Kidney tubule cell (primary cell): Measurements from ENCODE around the gene PRSS58.

Source experiments
- DNase-seq: peaks from one replicate; pipeline ENCODE4 v3.0.0-alpha.2; 2018; ENCODE audit warnings: low spot score

The PRSS58 gene, protein sequence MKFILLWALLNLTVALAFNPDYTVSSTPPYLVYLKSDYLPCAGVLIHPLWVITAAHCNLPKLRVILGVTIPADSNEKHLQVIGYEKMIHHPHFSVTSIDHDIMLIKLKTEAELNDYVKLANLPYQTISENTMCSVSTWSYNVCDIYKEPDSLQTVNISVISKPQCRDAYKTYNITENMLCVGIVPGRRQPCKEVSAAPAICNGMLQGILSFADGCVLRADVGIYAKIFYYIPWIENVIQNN

DNA sequence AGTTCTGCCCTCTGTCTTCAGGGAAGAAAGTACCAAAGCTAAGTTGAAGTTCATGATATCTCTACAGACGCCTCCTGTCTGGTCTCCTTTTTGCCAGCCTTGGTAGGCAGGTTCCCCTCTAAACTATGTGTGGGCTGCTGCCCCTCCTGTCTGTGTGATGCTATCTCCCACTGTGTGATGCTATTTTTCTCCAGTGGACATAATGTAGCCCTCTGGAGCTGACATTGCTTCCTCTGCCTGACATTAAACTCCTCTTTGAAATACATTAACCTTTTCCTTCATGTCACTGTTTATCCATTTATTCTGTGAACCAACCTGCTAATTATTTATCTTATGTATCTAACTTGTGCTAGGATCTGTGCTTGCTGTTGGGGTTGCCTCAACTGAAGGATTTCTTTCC lies at the start of gene PRSS58:
TSS of gene PRSS58 (minus strand) at position 101 of the 400 bp plus-strand sequence. CDS start 351 bp downstream, outside the sequence.
- no peak for DNase-seq

DNA sequence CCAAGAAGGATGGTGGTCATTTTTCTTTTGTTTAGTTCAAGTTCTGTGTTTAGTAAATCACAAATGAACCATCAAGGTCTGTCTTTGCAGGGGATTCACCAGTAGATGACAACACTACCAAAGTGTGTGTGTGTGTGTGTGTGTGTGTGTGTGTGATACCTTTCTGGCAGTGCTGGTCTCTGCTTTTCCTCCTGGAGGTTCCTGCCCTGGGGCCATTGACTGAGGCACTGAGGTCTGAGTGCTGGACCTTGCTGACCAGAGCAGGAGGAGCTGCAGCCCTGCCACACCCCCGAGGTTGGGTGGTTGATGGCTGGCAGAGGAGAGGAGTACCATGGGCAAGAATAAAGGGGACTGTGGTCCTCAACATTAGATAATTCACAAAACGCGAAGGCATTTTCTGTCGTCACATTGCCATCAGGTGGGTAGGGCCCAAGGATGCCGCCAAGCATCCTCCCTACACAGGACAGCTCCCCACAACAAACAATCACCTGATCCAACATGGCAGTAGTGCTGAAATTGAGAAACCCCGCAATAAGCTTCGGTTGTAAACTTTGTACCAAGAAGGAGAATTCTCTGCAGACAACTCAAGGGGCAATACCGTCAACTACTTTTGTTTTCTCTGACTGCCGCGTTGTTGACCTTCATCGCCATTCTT lies 49.5 kb upstream of the PRSS58 start:
- DNase-seq: no peak

DNA sequence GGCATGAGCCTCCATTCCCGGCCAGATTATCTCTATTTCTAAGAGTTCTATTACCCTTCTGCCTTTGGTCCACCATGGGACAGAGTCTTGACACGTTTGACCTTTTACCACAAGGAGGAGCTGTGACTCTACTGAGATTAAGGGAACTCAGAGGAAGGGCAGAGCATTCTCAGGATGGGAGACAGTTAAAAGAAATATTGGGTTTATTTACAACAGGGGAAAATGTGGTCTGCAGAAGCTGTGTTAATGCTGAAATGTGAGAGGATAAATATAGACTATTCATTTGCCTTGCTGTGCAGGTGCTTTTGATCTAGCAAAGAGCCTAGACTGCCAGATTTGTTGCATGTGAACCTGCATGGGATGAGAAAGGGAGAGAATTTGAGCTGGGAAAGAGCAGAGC lies 45.8 kb upstream of the PRSS58 start:
- peak; percentile 40 for DNase-seq

DNA sequence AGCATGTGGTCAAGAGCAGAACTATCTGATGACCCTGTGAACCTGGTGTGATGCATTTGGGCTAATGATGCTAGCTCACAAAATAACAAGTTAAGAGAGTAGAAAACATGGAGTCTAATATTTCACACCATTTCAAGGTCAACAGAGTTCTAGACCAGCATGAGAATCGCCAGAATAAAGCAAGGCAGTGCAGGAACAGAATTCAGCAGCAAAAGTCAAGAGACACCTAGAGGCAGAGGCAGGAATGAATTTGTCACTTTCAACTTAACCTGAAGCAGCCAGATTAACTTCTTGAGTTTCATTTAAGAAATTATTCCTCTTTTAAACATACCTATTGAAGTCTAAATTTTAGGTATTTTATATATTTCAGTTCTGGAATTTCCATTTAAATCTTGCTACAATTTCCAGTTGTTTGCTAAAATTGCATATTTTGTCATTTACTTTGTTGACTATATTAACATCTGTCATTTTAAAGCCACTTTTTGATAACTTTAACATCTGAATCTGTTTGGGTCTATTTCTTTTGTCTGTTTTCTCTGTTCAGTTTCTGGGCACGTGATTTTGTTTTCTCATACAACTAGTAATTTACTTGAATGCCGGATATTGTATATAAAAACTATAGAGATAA lies 44.2 kb upstream of the PRSS58 start:
- DNase-seq: peak; percentile 34

DNA sequence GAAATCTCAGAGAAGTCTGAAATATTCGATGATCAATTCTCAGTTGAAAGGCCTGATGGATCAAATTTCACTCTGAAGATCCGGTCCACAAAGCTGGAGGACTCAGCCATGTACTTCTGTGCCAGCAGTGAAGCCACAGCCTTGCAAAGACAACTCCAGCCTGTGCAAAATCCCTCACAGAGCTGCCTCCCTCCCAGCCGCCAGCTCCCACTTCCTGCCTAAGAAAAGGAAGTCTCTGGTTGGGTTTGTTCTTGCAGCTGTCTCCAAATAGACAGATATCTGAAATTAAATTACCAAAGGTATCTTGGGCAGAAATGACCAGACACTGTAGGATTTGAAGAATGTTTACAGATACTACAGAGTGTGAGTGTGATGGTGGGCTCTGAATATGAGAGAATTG lies 43.4 kb upstream of the PRSS58 start:
- no peak for DNase-seq

DNA sequence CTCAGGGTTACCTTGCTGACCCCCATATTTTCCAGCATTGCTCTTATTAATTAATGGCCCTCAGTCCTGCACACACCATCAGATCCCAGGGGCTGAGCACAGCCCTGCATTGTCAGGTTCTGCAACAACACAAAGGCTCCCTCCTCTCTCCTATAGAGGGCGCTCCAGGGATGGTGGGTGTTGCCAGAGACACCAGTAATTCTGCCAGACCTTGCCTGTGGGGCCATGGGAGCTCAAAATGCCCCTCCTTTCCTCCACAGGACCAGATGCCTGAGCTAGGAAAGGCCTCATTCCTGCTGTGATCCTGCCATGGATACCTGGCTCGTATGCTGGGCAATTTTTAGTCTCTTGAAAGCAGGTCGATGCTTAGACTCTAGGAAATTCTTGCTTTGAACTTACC lies 42.8 kb upstream of the PRSS58 start:
- no peak for DNase-seq

DNA sequence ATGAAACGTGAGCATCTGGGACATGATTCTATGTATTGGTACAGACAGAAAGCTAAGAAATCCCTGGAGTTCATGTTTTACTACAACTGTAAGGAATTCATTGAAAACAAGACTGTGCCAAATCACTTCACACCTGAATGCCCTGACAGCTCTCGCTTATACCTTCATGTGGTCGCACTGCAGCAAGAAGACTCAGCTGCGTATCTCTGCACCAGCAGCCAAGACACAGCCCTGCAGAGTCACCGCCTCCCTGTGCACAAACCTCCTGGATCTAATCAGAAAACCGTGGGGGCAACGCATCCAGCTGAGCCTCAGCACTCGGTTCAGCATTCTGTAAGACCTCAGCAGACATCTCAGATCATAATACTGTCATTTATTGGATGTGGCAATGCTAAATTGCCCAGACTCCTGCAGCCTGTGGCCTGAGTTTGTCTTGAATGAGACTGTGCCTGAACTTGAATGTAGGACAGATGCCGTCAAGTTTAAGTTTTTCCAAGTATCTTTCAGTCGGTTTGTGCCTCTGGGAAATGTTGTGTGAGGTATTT lies 41.5 kb upstream of the PRSS58 start:
- peak; percentile 9 for DNase-seq

DNA sequence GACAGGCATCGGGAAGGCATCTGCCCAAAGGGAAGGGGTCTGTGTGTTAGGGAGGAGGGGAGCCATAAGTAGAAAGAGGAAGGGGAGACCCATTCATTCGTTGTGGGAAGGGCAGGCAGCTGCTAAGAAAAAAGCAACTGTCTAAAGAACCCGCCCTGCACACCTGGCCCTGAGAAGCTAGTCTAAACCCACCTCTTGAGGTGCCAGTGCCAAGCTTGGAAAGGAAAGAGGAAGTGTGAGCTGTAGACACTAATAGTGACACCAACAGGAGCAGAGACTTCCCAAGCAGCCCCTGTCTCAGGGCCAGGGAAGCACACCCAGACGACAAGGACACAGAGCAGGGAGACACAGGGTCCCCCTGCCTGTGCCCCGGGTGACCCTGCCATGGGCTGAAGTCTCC lies 40.8 kb upstream of the PRSS58 start:
- DNase-seq: no peak

DNA sequence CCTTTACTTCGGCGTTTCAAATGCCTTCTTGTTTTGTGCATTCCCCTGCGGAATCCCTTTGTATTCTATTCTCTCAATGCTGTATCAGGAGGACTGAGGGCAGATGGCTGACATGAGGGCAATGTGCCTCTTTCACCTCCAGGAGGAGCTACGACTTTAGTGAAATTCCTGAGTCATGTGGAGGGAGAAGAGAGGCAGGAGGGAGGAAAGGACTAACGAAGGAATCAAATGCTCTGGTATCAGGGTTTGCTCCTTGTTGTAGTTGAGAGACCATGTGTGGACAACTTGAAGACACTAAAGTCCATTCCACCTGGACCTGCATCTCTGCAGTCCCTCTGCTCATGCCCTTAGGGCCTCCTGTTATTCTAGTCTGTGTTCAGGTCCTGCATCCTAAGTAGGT lies 40.2 kb upstream of the PRSS58 start:
- peak; percentile 37 for DNase-seq

DNA sequence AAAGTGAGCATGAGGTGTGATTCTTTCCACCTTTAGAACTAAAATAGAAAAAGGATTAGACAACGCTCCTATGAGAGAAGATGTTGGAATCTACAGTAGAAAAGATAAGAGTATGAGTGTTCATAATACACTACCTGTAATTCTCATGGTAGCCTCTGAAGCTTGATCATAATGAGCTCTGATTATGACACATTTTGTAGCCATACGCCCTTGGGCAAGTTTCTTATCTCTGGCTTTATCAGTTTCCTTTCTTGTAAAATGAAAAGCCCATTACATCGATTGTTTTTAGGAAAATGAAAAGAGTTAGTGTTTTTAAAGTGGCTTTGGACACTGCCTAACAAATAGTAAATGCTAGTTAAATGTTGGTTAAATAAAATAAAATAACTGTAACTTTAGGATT lies 22.4 kb upstream of the PRSS58 start:
- no peak for DNase-seq

DNA sequence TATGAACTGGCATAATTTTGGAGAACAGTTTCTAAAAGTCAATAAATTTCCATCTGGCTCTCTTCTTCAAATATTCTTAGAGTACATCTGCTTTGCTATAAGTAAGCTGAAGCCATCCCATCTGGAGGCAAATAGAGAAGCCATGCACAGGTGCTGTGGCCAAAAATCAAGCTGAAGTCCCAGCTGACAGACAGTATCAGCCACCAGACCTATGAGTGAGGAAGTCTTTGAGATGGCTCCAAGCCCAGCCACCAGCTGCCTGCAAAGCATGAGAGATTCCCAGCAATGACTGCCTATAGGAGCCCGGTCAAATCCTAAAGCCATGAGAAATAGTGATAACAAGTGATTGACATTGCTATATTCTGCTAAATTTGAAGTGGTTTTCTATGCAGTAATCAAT lies 21.7 kb upstream of the PRSS58 start:
- no peak for DNase-seq

DNA sequence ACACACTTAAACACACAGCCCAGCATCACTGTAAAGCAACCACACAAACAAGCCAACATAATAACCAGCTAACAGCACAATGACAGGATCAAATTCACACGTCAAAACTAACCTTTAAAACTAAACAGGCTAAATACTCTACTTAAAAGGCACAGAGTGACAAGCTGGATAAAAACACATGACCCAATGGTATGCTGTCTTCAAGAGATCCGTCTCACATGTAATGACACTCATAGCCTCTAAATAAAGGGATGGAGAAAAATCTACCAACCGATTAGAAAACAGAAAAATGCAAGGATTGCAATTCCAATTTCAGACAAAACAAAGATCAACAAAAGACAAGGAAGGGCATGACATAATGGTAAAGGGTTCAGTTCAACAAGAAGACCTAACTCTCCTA lies 17.2 kb upstream of the PRSS58 start:
- no peak for DNase-seq

DNA sequence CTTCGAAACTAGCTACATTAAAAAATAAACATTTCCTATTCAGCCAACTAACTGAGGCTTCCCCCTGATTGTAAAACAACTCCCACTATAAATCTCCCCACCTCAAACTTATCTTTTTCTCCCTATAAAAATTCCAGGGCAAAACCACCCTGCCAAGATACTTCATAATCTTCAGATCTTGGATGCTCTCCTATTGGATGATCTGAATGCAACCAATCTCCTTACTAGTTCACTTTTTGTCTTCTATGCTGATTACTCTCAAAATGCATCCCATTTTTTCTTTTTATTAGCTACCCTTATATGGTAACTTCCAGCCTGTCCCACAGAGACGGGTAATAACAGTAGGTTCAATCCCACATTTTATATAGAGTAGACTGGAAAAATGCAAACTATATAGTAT lies 15.0 kb upstream of the PRSS58 start:
- DNase-seq: no peak

DNA sequence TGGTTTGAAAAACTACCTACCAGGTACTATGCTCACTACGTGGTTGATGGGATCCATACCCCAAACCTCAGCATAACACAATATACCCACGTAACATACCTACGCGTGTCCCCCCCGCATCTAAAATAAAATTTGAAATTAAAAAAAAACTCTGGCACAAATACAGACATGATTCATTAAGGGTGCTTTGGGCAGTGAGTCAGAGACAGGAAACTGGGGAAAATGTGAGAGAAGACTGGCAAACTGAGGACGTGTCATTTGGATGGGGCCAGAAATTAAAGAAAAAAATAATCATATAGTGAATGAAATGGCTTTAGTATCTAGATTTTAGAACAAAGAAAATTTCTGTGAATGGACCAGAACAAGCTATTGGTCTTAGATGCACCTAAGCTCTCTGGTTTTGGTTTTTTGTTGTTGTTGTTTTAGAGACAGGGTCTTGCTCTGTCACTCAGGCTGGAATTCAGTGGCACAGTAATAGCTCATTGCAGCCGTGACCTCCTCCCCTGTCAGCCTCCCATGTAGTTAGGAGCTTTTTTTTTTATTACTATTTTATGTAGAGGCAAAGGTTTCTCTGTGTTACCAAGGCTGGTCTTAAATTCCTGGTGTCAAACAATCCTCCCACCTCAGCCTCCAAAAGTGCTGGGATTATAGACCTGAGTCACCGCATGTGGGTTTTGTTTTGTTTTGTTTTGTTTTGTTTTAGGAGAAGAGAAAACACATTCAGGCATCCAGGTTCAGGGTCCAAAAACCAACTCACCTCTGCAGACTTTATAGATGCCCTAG lies 5.9 kb upstream of the PRSS58 start:
- peak; percentile 57 for DNase-seq

DNA sequence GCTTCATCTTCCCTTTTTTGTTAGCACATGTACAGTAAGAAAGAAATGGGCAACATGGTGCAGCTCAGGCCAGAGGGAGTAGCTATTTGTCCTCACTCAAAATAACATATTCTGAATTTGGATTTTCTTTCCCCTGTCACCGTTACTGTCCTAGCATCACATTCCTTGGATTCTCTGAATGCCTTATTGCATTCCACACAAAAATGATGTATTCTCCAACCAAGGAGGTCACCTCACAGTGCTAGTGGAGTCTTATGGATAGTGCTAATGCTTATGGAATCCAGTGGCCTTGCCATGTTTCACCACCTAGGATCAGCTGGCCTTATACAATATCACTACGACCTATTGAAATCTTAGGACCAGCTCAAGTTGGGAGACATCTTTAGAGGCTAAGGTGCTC lies 7.2 kb downstream of the PRSS58 start:
- peak; percentile 57 for DNase-seq

DNA sequence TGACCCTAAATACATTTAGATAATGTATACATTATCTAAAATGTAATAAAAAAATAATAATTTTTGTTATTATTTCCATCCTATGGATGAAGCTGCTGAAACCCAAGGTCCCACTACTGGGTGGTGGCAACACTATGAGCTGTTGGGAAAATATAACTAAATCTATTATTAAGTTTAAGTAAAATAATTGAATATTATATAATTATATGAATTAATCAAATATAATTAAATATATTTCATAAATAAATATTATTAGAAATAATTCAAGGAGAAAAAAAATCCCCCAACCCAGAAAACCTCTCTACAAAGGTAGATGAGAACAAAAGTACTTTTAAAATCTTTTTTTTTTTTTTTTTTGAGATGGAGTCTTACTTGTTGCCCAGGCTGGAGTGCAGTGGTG lies 7.9 kb downstream of the PRSS58 start:
- no peak for DNase-seq

DNA sequence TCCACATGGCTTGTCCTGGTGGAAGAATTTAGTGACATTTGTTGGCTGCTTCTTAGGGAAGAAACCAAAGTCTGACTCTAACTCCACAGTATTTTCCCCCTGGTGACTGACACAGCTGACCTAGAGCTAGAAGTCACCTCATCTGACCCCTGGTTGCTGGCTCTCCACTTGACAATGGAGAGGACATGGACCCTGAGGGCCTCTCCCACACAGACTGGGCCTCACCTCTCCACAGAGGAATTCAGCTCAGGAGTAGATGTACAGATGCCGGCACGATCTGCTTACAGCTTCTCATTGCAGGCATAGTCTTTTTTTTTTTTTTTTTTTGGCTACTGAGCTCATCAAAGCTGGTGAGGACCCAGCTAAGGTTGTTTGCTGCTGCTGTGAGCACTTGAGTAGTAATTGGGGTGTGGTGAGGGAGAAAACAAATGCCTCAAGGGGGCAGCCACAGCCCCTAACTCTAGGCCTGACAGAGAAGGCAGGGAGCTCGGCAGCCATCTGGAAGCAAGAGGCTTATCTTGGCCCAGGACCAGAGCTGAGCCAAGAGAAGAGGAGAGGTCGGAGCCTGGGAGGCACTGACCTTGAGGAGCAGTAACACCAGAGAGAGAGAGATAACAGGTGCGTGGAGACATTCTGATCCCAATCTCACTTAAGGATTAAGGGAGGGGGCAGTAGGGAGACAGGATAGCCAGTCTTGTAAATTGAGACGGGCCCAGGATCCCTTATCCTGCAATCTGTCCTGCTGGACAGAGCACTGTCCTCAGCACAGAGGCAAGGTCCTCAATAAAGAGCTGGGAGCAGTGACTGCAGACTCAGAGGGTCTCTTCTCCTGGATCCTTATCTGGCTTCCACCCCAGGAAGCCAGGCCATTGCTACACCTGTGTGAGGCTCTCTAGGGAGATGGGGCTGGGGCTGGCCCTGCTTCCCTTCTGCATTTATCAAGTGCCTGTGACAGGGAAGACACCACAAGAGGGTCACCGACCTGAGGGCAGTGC lies 9.4 kb downstream of the PRSS58 start:
- DNase-seq: no peak

DNA sequence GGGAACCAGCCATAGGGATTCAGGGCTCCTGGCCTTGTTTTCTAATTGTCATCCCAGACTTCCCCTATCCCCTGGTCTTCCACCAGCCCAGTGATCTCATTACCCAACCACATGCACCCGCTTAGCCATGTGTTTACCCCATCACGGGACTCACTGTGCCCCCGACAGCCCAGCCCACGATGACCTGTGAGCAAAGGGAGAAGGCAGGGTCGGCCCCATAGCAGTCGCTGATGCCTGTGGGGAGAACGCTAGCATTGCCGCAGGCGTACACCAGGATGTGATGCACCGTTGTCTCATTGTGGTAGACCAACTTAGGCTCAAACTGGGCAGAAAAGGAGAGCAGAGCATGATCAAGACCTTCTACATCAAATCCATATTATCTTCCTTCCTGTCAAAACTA lies 14.0 kb downstream of the PRSS58 start:
- DNase-seq: no peak

DNA sequence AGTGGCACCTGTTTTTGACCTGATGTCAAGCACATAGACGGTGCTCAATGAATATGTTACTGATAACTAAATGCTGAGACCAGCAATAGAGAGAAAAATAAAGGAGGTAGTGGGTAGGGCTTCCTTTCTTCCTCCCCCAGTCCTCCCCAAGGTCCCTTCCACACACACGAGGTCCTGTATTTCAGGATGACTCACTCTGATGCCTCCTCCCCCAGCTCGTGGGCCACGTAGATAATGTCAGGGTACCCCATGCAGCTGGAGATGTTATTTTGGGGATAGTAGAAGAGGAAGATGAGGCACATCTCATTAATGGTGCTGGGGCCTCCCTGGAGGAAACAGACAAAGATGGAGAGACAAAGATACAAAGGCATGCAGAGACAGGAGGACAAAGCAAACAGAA lies 17.3 kb downstream of the PRSS58 start:
- DNase-seq: no peak

DNA sequence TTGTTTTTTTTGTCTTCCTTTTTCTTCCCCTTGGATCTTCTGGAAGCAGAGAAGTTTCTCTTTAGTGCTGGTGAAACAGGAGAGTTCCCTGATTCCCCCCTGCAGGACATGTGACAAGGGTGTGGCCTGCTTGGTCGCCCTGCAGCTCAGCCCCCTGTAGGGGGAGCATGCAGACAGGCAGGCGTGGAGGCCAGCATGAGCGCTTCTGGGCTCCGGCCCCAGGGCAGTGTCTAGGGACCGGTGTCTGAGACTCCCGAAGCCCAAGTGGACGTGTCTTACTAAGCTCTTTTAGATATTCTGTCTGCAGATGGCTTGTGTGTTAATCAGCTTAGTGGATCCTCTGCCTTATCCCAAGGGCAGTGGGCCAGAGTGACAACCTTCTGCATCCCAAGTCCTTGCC lies 26.1 kb downstream of the PRSS58 start:
- DNase-seq: peak; percentile 6

DNA sequence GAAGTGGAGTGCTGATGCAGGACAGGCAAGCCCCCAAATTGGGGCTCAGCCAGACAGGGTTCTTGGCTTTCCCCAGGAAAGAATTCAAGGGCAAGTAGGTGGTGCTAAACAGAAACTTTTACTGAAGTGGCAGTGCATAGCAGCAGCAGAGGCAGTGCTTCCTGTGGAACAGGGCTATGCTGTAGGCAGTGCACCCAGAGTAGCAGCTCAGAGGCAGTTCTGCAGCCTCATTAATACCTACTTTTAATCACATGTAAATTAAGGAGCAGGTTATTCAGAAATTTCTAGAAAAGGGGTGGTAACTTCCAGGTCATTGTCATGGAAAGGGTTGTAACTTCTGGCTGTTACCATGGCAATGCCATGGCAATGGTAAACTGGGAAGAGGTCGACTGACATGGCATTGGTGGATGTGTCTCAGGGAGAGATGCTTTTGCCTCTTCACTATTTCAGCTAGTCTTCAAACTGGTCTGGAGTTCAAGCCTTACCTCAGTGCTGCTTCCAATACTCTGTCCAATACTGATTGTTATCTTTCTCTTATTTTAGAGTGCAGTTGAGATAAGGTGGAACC lies 29.2 kb downstream of the PRSS58 start:
- DNase-seq: no peak
